Gastrocnemius medialis (tissue), 4 donors: ENCODE results near the gene FMNL3. TPM values are rescaled to one million over a fixed set of nuclear protein-coding genes. Genes with fewer than 3 reads are reported as not detected.

Experiments
- ATAC-seq, 2 donors: fragments of 150-250 bp; one replicate each; pipeline ENCODE4 v1.9.1; 2016
- DNase-seq, 2 donors: peaks; one replicate each; pipeline ENCODE4 v3.0.0-alpha.2; 2019
- H3K27ac ChIP-seq, 4 donors: fragments of 200-600 bp; sonication (generic); 1 replicate in 1 of 4; 2 replicates in 3 of 4; pipeline ENCODE4 v1.5.1; 2016 to 2018; ENCODE audit warnings: mild to moderate bottlenecking in 2 of 4, moderate library complexity in 1 of 4
- H3K27me3 ChIP-seq, 3 donors: fragments of 200-600 bp; sonication (generic) in 2 of 3; 1 replicate in 1 of 3; 2 replicates in 2 of 3; pipeline versions ENCODE4 v1.5.1 to v1.6.0; 2016 to 2019; ENCODE audit warnings: mild to moderate bottlenecking in 1 of 3, moderate library complexity in 1 of 3
- H3K36me3 ChIP-seq, 2 donors: fragments of 200-600 bp; sonication (generic) in 1 of 2; one replicate each; pipeline ENCODE4 v1.5.1; 2017 to 2018
- H3K4me1 ChIP-seq, 2 donors: fragments of 200-600 bp; sonication (generic) in 1 of 2; one replicate each; pipeline ENCODE4 v1.5.1; 2016 to 2017; ENCODE audit warnings: mild to moderate bottlenecking in 2 of 2
- H3K4me3 ChIP-seq, 4 donors: fragments of 200-600 bp; sonication (generic) in 3 of 4; 1 replicate in 1 of 4; 2 replicates in 3 of 4; pipeline ENCODE4 v1.5.1; 2016 to 2019; ENCODE audit warnings: mild to moderate bottlenecking in 2 of 4
- H3K9me3 ChIP-seq, 3 donors: fragments of 200-600 bp; sonication (generic) in 2 of 3; 1 replicate in 1 of 3; 2 replicates in 2 of 3; pipeline ENCODE4 v1.5.1; 2016 to 2019
- POLR2A ChIP-seq, 2 donors: fragments of 450-650 bp; IDR thresholded peaks; one replicate each; pipeline ENCODE4 v1.6.1; 2017; ENCODE audit warnings: antibody characterized with exemption in 2 of 2, mild to moderate bottlenecking in 2 of 2, moderate library complexity in 2 of 2
- in situ Hi-C, 4 donors: fragments of 200-750 bp; cut with MboI; loops; one replicate each; pipeline versions ENCODE4 v1.15.0 to v1.8.0; 2017; ENCODE audit warnings: low sequenced_read_pairs in 4 of 4
- intact Hi-C: fragments of 100-400 bp; cut with DNase I; formaldehyde crosslinking; loops from one replicate; pipeline ENCODE4 v1.15.1; 2023; ENCODE audit warnings: low total_unique reads
- total RNA-seq, 4 donors: library from RNA; depleted of rRNA; stranded (reverse); fragments of >200 nt; gene quantifications; one replicate each; pipeline versions ENCODE4 v1.1.0 to v1.2.3, GENCODE V29; 2016
- TF ChIP-seq, protein P1 (sequence below), 5 experiments: fragments of 450-650 bp in 3 of 5; fragments of 200-600 bp in 2 of 5; sonication (generic) in 2 of 5; IDR thresholded peaks in 4 of 5; conservative IDR thresholded peaks in 1 of 5; 1 replicate in 4 of 5; 2 replicates in 1 of 5; pipeline ENCODE4 v1.5.1; 2016 to 2019; ENCODE audit warnings: antibody characterized with exemption in 5 of 5, mild to moderate bottlenecking in 3 of 5, moderate library complexity in 3 of 5

Gene FMNL3
- total RNA-seq, 4 donors from 2014 or later = 2.0 to 5.5 (median 4.9) TPM

- DNase-seq = no peak
- peaks cover 0 to 1% of the 10 kb centered on the region in 2 donors for H3K4me1 ChIP-seq
- no peak overlapping the region for H3K4me3 ChIP-seq
- no peak for TF ChIP-seq POLR2A (IDR thresholded peaks at IDR 0.05)
- TF ChIP-seq, protein P1, sequence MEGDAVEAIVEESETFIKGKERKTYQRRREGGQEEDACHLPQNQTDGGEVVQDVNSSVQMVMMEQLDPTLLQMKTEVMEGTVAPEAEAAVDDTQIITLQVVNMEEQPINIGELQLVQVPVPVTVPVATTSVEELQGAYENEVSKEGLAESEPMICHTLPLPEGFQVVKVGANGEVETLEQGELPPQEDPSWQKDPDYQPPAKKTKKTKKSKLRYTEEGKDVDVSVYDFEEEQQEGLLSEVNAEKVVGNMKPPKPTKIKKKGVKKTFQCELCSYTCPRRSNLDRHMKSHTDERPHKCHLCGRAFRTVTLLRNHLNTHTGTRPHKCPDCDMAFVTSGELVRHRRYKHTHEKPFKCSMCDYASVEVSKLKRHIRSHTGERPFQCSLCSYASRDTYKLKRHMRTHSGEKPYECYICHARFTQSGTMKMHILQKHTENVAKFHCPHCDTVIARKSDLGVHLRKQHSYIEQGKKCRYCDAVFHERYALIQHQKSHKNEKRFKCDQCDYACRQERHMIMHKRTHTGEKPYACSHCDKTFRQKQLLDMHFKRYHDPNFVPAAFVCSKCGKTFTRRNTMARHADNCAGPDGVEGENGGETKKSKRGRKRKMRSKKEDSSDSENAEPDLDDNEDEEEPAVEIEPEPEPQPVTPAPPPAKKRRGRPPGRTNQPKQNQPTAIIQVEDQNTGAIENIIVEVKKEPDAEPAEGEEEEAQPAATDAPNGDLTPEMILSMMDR (IDR thresholded peaks at IDR 0.05 in 4 of 5, conservative IDR thresholded peaks at IDR 0.05 in 1 of 5) = no peak
- ATAC-seq = no peak
- in situ Hi-C loops (no loop called here), intact Hi-C loops (no loop called here)
- no peaks in the 10 kb centered on the region for H3K36me3 ChIP-seq
- H3K27me3 ChIP-seq = no peaks in the 10 kb centered on the region
- no peak overlapping the region for H3K27ac ChIP-seq
- H3K9me3 ChIP-seq = no peaks in the 10 kb centered on the region
Observed at GRCh38 chr12:49627752-49628360, 79.3 kb downstream of the FMNL3 start.

DNA sequence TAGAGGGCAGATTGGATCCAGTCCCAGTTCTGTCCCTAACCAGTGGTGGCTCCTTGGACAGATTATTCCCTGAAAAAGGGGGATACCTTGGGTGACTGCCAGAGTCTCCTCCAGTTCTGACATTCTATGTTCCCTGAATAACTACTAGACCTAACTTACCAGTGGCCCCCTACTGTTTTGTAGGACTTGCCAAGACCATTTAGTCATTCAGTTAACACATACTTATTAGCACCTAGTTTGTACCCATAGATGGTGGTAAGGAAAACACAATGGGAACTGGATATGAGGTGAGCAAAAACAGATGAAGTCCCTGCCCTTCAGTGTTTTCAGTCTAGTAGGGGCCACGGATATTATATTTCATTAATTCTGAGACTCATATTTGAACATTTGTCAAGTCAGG is 80.4 kb downstream of the FMNL3 start:
- Histone ChIP-seq H3K4me3 (no peak overlapping the region), H3K9me3 (no peaks in the 10 kb centered on the region), H3K36me3 (no peaks in the 10 kb centered on the region), H3K4me1 (peaks cover 6 to 11% of the 10 kb centered on the region in 2 donors), H3K27me3 (no peaks in the 10 kb centered on the region), H3K27ac (no peak overlapping the region)
- intact Hi-C loops (no loop called here), in situ Hi-C loops (no loop called here)
- DNase-seq (no peak), ATAC-seq (no peak)
- no peak for TF ChIP-seq POLR2A (IDR thresholded peaks at IDR 0.05)
- TF ChIP-seq, protein P1 (IDR thresholded peaks at IDR 0.05 in 4 of 5, conservative IDR thresholded peaks at IDR 0.05 in 1 of 5) = no peak

GRCh38 chr12:49626169-49626835 is 80.9 kb downstream of the FMNL3 start:
- no peaks in the 10 kb centered on the region for H3K36me3 ChIP-seq
- ATAC-seq (no peak), DNase-seq (no peak)
- intact Hi-C loops (no loop called here), in situ Hi-C loops (no loop called here)
- no peaks in the 10 kb centered on the region for H3K27me3 ChIP-seq
- H3K4me1 ChIP-seq = peaks cover 11 to 15% of the 10 kb centered on the region in 2 donors
- TF ChIP-seq, protein P1 (IDR thresholded peaks at IDR 0.05 in 4 of 5, conservative IDR thresholded peaks at IDR 0.05 in 1 of 5) = no peak
- no peak for TF ChIP-seq POLR2A (IDR thresholded peaks at IDR 0.05)
- H3K9me3 ChIP-seq = no peaks in the 10 kb centered on the region
- no peak overlapping the region for H3K4me3 ChIP-seq
- no peak overlapping the region for H3K27ac ChIP-seq

DNA sequence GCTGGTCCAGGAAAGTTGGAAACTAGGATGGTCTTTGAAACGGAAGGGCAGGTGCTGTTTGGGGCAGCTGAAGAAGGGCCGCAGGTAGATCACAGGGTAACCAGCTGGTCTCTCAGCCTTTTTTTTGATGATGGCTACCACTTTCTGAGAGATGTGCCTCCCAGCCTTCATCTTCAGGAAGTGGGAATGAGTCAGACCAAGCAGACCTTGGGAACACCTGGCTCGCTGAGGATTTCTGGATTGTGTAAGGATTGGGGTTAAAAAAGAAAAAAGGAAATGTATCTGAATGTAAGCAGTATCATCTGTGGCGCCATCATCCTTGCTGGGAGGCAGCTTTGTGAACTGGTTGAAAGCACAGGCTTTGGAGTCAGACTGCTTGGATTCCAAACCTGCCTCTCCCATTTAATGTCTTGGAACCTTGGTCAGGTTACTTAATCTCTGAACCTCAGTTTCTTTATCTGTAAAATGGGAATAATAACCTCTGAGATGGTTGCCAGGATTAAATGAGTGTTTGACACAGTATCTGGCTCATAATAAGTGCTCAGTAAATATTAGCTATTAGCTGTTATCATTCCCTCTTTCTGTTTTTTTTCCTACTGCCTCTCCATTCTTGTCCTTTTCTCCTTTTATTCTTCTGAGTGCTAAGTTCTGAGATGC is 82.2 kb downstream of the FMNL3 start:
- H3K27me3 ChIP-seq = no peaks in the 10 kb centered on the region
- H3K4me1 ChIP-seq = peaks cover 11 to 15% of the 10 kb centered on the region in 2 donors
- in situ Hi-C loops = no loop called here
- no peak for DNase-seq
- intact Hi-C loops = loop anchor here (2.0 kb wide), 1 partner anchor 50 kb away; no protein-coding TSS in a partner anchor
- no peak overlapping the region for H3K4me3 ChIP-seq
- H3K9me3 ChIP-seq = no peaks in the 10 kb centered on the region
- H3K27ac ChIP-seq = peak overlapping the region in 3 of 4 donors; percentile 80 to 91 (median 85)
- TF ChIP-seq POLR2A (IDR thresholded peaks at IDR 0.05) = no peak
- TF ChIP-seq, protein P1 (IDR thresholded peaks at IDR 0.05 in 4 of 5, conservative IDR thresholded peaks at IDR 0.05 in 1 of 5) = no peak
- ATAC-seq = no peak
- H3K36me3 ChIP-seq = no peaks in the 10 kb centered on the region
